Measurements from ENCODE around the gene HTATSF1.

Gene HTATSF1

GRCh38 chrX:136477026-136477425 is 20.4 kb upstream of the HTATSF1 start:
- TF ChIP-seq GATA3 (IDR thresholded peaks at IDR 0.05; ENCODE audit: low read depth, low read length) (no peak), GATA2 (IDR thresholded peaks at IDR 0.05; ENCODE audit: low read depth, low read length) (no peak)

GRCh38 chrX:136480383-136480782 is 17.0 kb upstream of the HTATSF1 start:
- TF ChIP-seq GATA2 (IDR thresholded peaks at IDR 0.05; ENCODE audit: low read depth, low read length) = no peak
- no peak for TF ChIP-seq GATA3 (IDR thresholded peaks at IDR 0.05; ENCODE audit: low read depth, low read length)

GRCh38 chrX:136487647-136488046 is 9.7 kb upstream of the HTATSF1 start, which contains the start of gene BRS3:
Gene BRS3, plus strand, starts transcription at chrX:136487947. Its CDS starts 168 bp downstream, at chrX:136488115.
- TF ChIP-seq GATA2 (IDR thresholded peaks at IDR 0.05; ENCODE audit: low read depth, low read length) (no peak), GATA3 (IDR thresholded peaks at IDR 0.05; ENCODE audit: low read depth, low read length) (no peak)

- TF ChIP-seq GATA3 (IDR thresholded peaks at IDR 0.05; ENCODE audit: low read depth, low read length) (no peak), GATA2 (IDR thresholded peaks at IDR 0.05; ENCODE audit: low read depth, low read length) (no peak)
Measured at GRCh38 chrX:136488706-136489105, 8.7 kb upstream of the HTATSF1 start.

GRCh38 chrX:136491832-136492231 is 5.6 kb upstream of the HTATSF1 start:
- no peak for TF ChIP-seq GATA2 (IDR thresholded peaks at IDR 0.05; ENCODE audit: low read depth, low read length)
- no peak for TF ChIP-seq GATA3 (IDR thresholded peaks at IDR 0.05; ENCODE audit: low read depth, low read length)

- TF ChIP-seq GATA2 (IDR thresholded peaks at IDR 0.05; ENCODE audit: low read depth, low read length) (no peak), GATA3 (IDR thresholded peaks at IDR 0.05; ENCODE audit: low read depth, low read length) (no peak)
Measured at GRCh38 chrX:136493011-136493410, 4.4 kb upstream of the HTATSF1 start.

- TF ChIP-seq GATA2 (IDR thresholded peaks at IDR 0.05; ENCODE audit: low read depth, low read length) = no peak
- no peak for TF ChIP-seq GATA3 (IDR thresholded peaks at IDR 0.05; ENCODE audit: low read depth, low read length)
Measured at GRCh38 chrX:136495043-136495442, 2.3 kb upstream of the HTATSF1 start.

GRCh38 chrX:136496186-136496763 is 1.1 kb upstream of the HTATSF1 start:
- no peak for TF ChIP-seq GATA2 (IDR thresholded peaks at IDR 0.05; ENCODE audit: low read depth, low read length)
- no peak for TF ChIP-seq GATA3 (IDR thresholded peaks at IDR 0.05; ENCODE audit: low read depth, low read length)

- TF ChIP-seq GATA3 (IDR thresholded peaks at IDR 0.05; ENCODE audit: low read depth, low read length) = no peak
- no peak for TF ChIP-seq GATA2 (IDR thresholded peaks at IDR 0.05; ENCODE audit: low read depth, low read length)
Measured at GRCh38 chrX:136496764-136497555, 432 bp upstream of the HTATSF1 start.

GRCh38 chrX:136519069-136519468 is 21.7 kb downstream of the HTATSF1 start:
- TF ChIP-seq GATA2 (IDR thresholded peaks at IDR 0.05; ENCODE audit: low read depth, low read length) (no peak), GATA3 (IDR thresholded peaks at IDR 0.05; ENCODE audit: low read depth, low read length) (no peak)

GRCh38 chrX:136523770-136524169 is 26.4 kb downstream of the HTATSF1 start:
- TF ChIP-seq GATA3 (IDR thresholded peaks at IDR 0.05; ENCODE audit: low read depth, low read length) (no peak), GATA2 (IDR thresholded peaks at IDR 0.05; ENCODE audit: low read depth, low read length) (no peak)

- no peak for TF ChIP-seq GATA3 (IDR thresholded peaks at IDR 0.05; ENCODE audit: low read depth, low read length)
- TF ChIP-seq GATA2 (IDR thresholded peaks at IDR 0.05; ENCODE audit: low read depth, low read length) = no peak
Measured at GRCh38 chrX:136525738-136526606, 28.6 kb downstream of the HTATSF1 start.

- no peak for TF ChIP-seq GATA3 (IDR thresholded peaks at IDR 0.05; ENCODE audit: low read depth, low read length)
- no peak for TF ChIP-seq GATA2 (IDR thresholded peaks at IDR 0.05; ENCODE audit: low read depth, low read length)
Measured at GRCh38 chrX:136528645-136529315, 31.4 kb downstream of the HTATSF1 start.

- no peak for TF ChIP-seq GATA3 (IDR thresholded peaks at IDR 0.05; ENCODE audit: low read depth, low read length)
Measured at GRCh38 chrX:136529795-136530194, 32.4 kb downstream of the HTATSF1 start.
